HG02840 (cell line): ENCODE measurements around the gene THEM4.
"Not testable (repeated sequence)": the region's sequence is repeated elsewhere in the genome, so short reads cannot be mapped to it uniquely, and the experiment has no call there.

Source experiments
- ATAC-seq: cut with Tn5 transposase; IDR thresholded peaks from one replicate; pipeline ENCODE4 v1.9.1; 2021; ENCODE audit warnings: mild to moderate bottlenecking, moderate library complexity, moderate number of reproducible peaks; ENCODE audit not compliant: unreplicated experiment, low FRiP score

Gene THEM4

GRCh38 chr1:151867321-151867720 is 42.0 kb downstream of the THEM4 start:
- no peak for ATAC-seq

GRCh38 chr1:151864411-151864810 is 44.9 kb downstream of the THEM4 start:
- no peak for ATAC-seq

GRCh38 chr1:151862604-151863003 is 46.7 kb downstream of the THEM4 start:
- ATAC-seq, result no peak

- no peak for ATAC-seq
Observed at GRCh38 chr1:151860504-151861187, 48.7 kb downstream of the THEM4 start.

GRCh38 chr1:151859891-151860293 is 49.4 kb downstream of the THEM4 start:
- no peak for ATAC-seq

- ATAC-seq, result no peak
Observed at GRCh38 chr1:151858886-151859665, 50.2 kb downstream of the THEM4 start.

- ATAC-seq, result no peak
Observed at GRCh38 chr1:151858030-151858746, 51.1 kb downstream of the THEM4 start.

- ATAC-seq, result no peak
Observed at GRCh38 chr1:151855933-151856332, 53.4 kb downstream of the THEM4 start.

GRCh38 chr1:151855516-151855915 is 53.8 kb downstream of the THEM4 start:
- not testable (repeated sequence) for ATAC-seq

- ATAC-seq, result no peak
Observed at GRCh38 chr1:151854658-151855057, 54.7 kb downstream of the THEM4 start.

- no peak for ATAC-seq
Observed at GRCh38 chr1:151853411-151853943, 55.8 kb downstream of the THEM4 start, which contains the start of gene THEM5. THEM5 (minus strand) TSS chr1:151853712; CDS start chr1:151853565, 147 bp downstream.

- ATAC-seq, result no peak
Observed at GRCh38 chr1:151852733-151853132, 56.6 kb downstream of the THEM4 start.

GRCh38 chr1:151851886-151852285 is 57.4 kb downstream of the THEM4 start:
- ATAC-seq, result no peak

GRCh38 chr1:151849871-151850270 is 59.4 kb downstream of the THEM4 start:
- no peak for ATAC-seq

GRCh38 chr1:151849126-151849525 is 60.2 kb downstream of the THEM4 start:
- ATAC-seq, result no peak

GRCh38 chr1:151847867-151848596 is 61.3 kb downstream of the THEM4 start:
- no peak for ATAC-seq

- no peak for ATAC-seq
Observed at GRCh38 chr1:151846686-151847237, 62.5 kb downstream of the THEM4 start.

- no peak for ATAC-seq
Observed at GRCh38 chr1:151846062-151846568, 63.2 kb downstream of the THEM4 start.

GRCh38 chr1:151843398-151843797 is 65.9 kb downstream of the THEM4 start:
- ATAC-seq, result no peak

GRCh38 chr1:151841141-151841540 is 68.2 kb downstream of the THEM4 start:
- ATAC-seq, result no peak
